Breast epithelium (tissue), 4 donors: ENCODE results near the gene DSCAM. TPM values are rescaled to one million over a fixed set of nuclear protein-coding genes. Genes with fewer than 3 reads are reported as not detected.

Experiments used
- DNase-seq, 2 donors: peaks; one replicate each; pipeline ENCODE4 v3.0.0-alpha.2; 2019; ENCODE audit warnings: low spot score in 2 of 2
- H3K27ac ChIP-seq, 2 donors: fragments of 200-600 bp; sonication (generic) in 1 of 2; one replicate each; pipeline ENCODE4 v1.5.1; 2016 to 2019; ENCODE audit warnings: mild to moderate bottlenecking in 1 of 2
- H3K27me3 ChIP-seq, 2 donors: fragments of 200-600 bp; sonication (generic) in 1 of 2; one replicate each; pipeline versions ENCODE4 v1.5.1 to v1.6.0; 2017 to 2019; ENCODE audit warnings: control low read depth in 1 of 2, mild to moderate bottlenecking in 1 of 2
- H3K36me3 ChIP-seq: fragments of 200-600 bp; one replicate; pipeline ENCODE4 v1.5.1; 2019
- H3K4me1 ChIP-seq, 2 donors: fragments of 200-600 bp; sonication (generic); one replicate each; pipeline ENCODE4 v1.5.1; 2016 to 2019; ENCODE audit warnings: control low read depth in 1 of 2
- H3K4me3 ChIP-seq, 3 donors: fragments of 200-600 bp; sonication (generic); 1 replicate in 2 of 3; 2 replicates in 1 of 3; pipeline ENCODE4 v1.5.1; 2016 to 2019; ENCODE audit warnings: mild to moderate bottlenecking in 3 of 3, moderate library complexity in 2 of 3
- H3K9me3 ChIP-seq, 2 donors: fragments of 200-600 bp; sonication (generic) in 1 of 2; one replicate each; pipeline ENCODE4 v1.5.1; 2016 to 2019; ENCODE audit warnings: control low read depth in 1 of 2
- CTCF ChIP-seq, 3 donors: fragments of 450-650 bp; IDR thresholded peaks; one replicate each; pipeline ENCODE4 v1.5.1; 2016 to 2017; ENCODE audit warnings: antibody characterized with exemption in 3 of 3, mild to moderate bottlenecking in 3 of 3, moderate library complexity in 3 of 3
- POLR2A ChIP-seq: fragments of 450-650 bp; IDR thresholded peaks from one replicate; pipeline ENCODE4 v1.6.1; 2016; ENCODE audit warnings: antibody characterized with exemption, mild to moderate bottlenecking, moderate library complexity
- POLR2AphosphoS5 ChIP-seq, 3 donors: sonication (generic); formaldehyde crosslinking; IDR thresholded peaks; one replicate each; pipeline ENCODE4 v1.6.1; 2017; ENCODE audit warnings: antibody characterized with exemption in 3 of 3
- intact Hi-C: fragments of 100-400 bp; cut with DNase I; formaldehyde crosslinking; loops from one replicate; pipeline ENCODE4 v1.15.1; 2023; ENCODE audit warnings: low total_unique reads
- total RNA-seq, 3 donors: library from RNA; depleted of rRNA; stranded (reverse); fragments of >200 nt; gene quantifications; one replicate each; pipeline ENCODE4 v1.1.0, GENCODE V29; 2016

Gene DSCAM
- total RNA-seq, 3 donors from 2014 or later: 0.33 to 0.44 TPM; not detected in 1

GRCh38 chr21:40595806-40596205 lies 251.2 kb downstream of the DSCAM start:
- TF ChIP-seq CTCF (IDR thresholded peaks at IDR 0.05) (no peak), POLR2AphosphoS5 (IDR thresholded peaks at IDR 0.05) (no peak), POLR2A (no peak)
- intact Hi-C loops: no loop called here
- Histone ChIP-seq H3K4me3 (no peak overlapping the region), H3K27ac (no peak overlapping the region), H3K27me3 (no peaks in the 10 kb centered on the region), H3K4me1 (no peaks in the 10 kb centered on the region), H3K9me3 (no peaks in the 10 kb centered on the region), H3K36me3 (no peaks in the 10 kb centered on the region)
- no peak for DNase-seq

GRCh38 chr21:40587736-40588346 lies 259.1 kb downstream of the DSCAM start:
- no peaks in the 10 kb centered on the region for H3K36me3 ChIP-seq

GRCh38 chr21:40586575-40586974 lies 260.4 kb downstream of the DSCAM start:
- Histone ChIP-seq H3K9me3 (no peaks in the 10 kb centered on the region), H3K4me1 (no peaks in the 10 kb centered on the region), H3K27ac (no peak overlapping the region), H3K27me3 (no peaks in the 10 kb centered on the region), H3K4me3 (no peak overlapping the region), H3K36me3 (no peaks in the 10 kb centered on the region)
- intact Hi-C loops: no loop called here
- TF ChIP-seq POLR2AphosphoS5 (IDR thresholded peaks at IDR 0.05): no peak
- TF ChIP-seq POLR2A: no peak
- TF ChIP-seq CTCF (IDR thresholded peaks at IDR 0.05): no peak
- DNase-seq: no peak

More at GRCh38 chr21:40587736-40588346, 259.1 kb downstream of the DSCAM start:
- Histone ChIP-seq H3K27ac (no peak overlapping the region), H3K9me3 (no peaks in the 10 kb centered on the region), H3K4me3 (no peak overlapping the region), H3K27me3 (no peaks in the 10 kb centered on the region), H3K4me1 (no peaks in the 10 kb centered on the region)
- intact Hi-C loops: no loop called here
- TF ChIP-seq POLR2AphosphoS5 (IDR thresholded peaks at IDR 0.05) (no peak), CTCF (IDR thresholded peaks at IDR 0.05) (no peak), POLR2A (no peak)
- DNase-seq: no peak

GRCh38 chr21:40577285-40578043 lies 269.5 kb downstream of the DSCAM start:
- H3K4me3 ChIP-seq: no peak overlapping the region
- H3K27ac ChIP-seq: no peak overlapping the region
- no peak for DNase-seq
- no peak for TF ChIP-seq POLR2AphosphoS5 (IDR thresholded peaks at IDR 0.05)
- TF ChIP-seq CTCF (IDR thresholded peaks at IDR 0.05): no peak
- TF ChIP-seq POLR2A: no peak
- H3K9me3 ChIP-seq: no peaks in the 10 kb centered on the region
- no peaks in the 10 kb centered on the region for H3K4me1 ChIP-seq
- H3K36me3 ChIP-seq: no peaks in the 10 kb centered on the region
- H3K27me3 ChIP-seq: no peaks in the 10 kb centered on the region
- intact Hi-C loops: no loop called here

- intact Hi-C loops: loop anchor here (2.0 kb wide), 1 partner anchor 67 kb away; no protein-coding TSS in a partner anchor
- H3K27ac ChIP-seq: no peak overlapping the region
- no peaks in the 10 kb centered on the region for H3K36me3 ChIP-seq
- no peak for DNase-seq
- H3K9me3 ChIP-seq: no peaks in the 10 kb centered on the region
- no peaks in the 10 kb centered on the region for H3K27me3 ChIP-seq
- TF ChIP-seq POLR2AphosphoS5 (IDR thresholded peaks at IDR 0.05) (no peak), CTCF (IDR thresholded peaks at IDR 0.05) (no peak), POLR2A (no peak)
- H3K4me3 ChIP-seq: no peak overlapping the region
- H3K4me1 ChIP-seq: no peaks in the 10 kb centered on the region
Measured at GRCh38 chr21:40575976-40576375, 271.0 kb downstream of the DSCAM start.
